NB4 (cell line): ENCODE results near the gene TRMU.

Experiments used
- CTCF ChIP-seq: IDR thresholded peaks from one replicate; pipeline ENCODE4 v1.5.1; 2012; ENCODE audit warnings: low read depth, low read length
- POLR2A ChIP-seq: IDR thresholded peaks from 2 replicates; pipeline ENCODE4 v1.6.1; 2011; ENCODE audit warnings: mild to moderate bottlenecking; ENCODE audit not compliant: insufficient read length; ENCODE audit errors: extremely low read depth

- TF ChIP-seq CTCF (no peak), POLR2A (no peak)
These were observed 25.9 kb upstream of the TRMU start for GRCh38 chr22:46309526-46310085.
